ENCODE data around the gene FAM47E. TPM values are rescaled to one million over a fixed set of nuclear protein-coding genes. Genes with fewer than 3 reads are reported as not detected.
A peak's percentile ranks its signal among the peaks of the same experiment; 100 is the strongest.

FAM47E gene
- total and polyA plus RNA-seq, 2 of the 13 experiments (the other 11 are each of a cell fraction or from before 2014, with no cell fraction given) = 0.33 to 0.66 TPM

DNA sequence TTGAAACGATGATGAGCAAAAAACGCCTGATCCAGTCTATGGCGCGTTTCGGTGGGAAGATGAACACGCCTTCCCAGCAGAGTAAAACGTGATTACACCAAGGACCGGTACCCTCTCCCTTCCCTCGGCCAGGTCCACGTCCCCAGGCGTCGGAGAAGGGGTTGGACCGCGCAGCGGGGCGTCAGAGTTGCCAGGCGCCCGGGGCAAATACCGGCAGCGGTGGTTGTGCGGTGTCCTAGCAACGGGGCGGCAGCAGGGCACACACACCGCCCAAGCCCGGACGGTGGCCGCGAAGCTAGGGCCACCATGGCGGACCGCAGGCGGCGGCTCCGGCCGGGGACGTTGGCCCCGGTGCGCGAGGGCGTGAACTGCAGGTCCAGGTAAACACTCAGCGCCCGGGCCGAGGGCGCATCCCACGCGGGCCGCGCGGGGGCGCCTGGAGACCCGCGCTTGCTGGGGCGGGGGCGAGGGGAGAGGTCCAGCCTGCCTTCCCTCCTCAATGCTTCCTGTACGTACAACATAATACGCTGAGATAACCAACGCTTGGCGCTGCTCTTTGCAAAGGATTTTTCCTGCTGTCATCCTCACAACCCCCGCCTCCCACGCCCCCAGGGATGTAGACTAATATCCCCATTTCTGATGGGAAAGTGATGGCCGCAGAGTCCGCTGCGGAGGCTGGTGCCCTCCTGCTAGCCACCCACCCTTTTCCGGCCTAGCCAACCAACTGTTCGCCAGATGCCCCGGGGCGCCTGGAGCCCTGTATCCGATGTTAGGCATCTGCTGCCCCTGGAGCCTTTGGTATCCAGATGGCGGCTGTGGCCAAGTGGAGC is at the start of gene FAM47E (continued):
- TF ChIP-seq JARID2 (CRISPR knock-in tag; IDR thresholded peaks at IDR 0.05; ENCODE audit: insufficient replicate concordance) = no peak
- peak; percentile 88 for TF ChIP-seq ARNT2 (CRISPR knock-in tag; IDR thresholded peaks at IDR 0.05; ENCODE audit: low read depth)
- no peak for TF ChIP-seq ZNF557 (CRISPR knock-in tag; IDR thresholded peaks at IDR 0.05)
- TF ChIP-seq ZNF776 (CRISPR knock-in tag; IDR thresholded peaks at IDR 0.05) = peak; percentile 87
- TF ChIP-seq PTBP1 (IDR thresholded peaks at IDR 0.05; ENCODE audit: low read depth, low read length, poor library complexity, severe bottlenecking) = no peak
- no peak for TF ChIP-seq POLR2G (IDR thresholded peaks at IDR 0.05; ENCODE audit: low read depth, low read length)
- no peak for TF ChIP-seq HHEX (CRISPR knock-in tag; IDR thresholded peaks at IDR 0.05)
- TF ChIP-seq NFATC3 (CRISPR knock-in tag; IDR thresholded peaks at IDR 0.05) = no peak
- TF ChIP-seq MXI1 (IDR thresholded peaks at IDR 0.05; ENCODE audit: borderline replicate concordance, low read depth, low read length) = peak; percentile 91; the same call in 2 of the 3 replicates
- peak; percentile 34; the same call in 1 of the 2 replicates for TF ChIP-seq ZNF556 (CRISPR knock-in tag; IDR thresholded peaks at IDR 0.05; ENCODE audit: borderline replicate concordance)
- peak; percentile 64; the same call in 1 of the 2 replicates for TF ChIP-seq MYC (CRISPR knock-in tag; IDR thresholded peaks at IDR 0.05; ENCODE audit: borderline replicate concordance)
- TF ChIP-seq ETV6 (CRISPR knock-in tag; conservative IDR thresholded peaks at IDR 0.05) = 0 out of 2 replicates have a peak, but pooled peaks have one; percentile 34
- no peak for TF ChIP-seq CBX1 (IDR thresholded peaks at IDR 0.05; ENCODE audit: low read depth)
- TF ChIP-seq ZNF326 (CRISPR knock-in tag; IDR thresholded peaks at IDR 0.05; ENCODE audit: borderline replicate concordance) = no peak
- TF ChIP-seq RORA (CRISPR knock-in tag; IDR thresholded peaks at IDR 0.05) = no peak
- TF ChIP-seq ELF1 (CRISPR knock-in tag; IDR thresholded peaks at IDR 0.05) = peak; percentile 37; the same call in 1 of the 2 replicates
- TF ChIP-seq ZNF552 (CRISPR knock-in tag; IDR thresholded peaks at IDR 0.05; ENCODE audit: borderline replicate concordance) = no peak
- TF ChIP-seq MAFF (IDR thresholded peaks at IDR 0.05; ENCODE audit: low read depth, low read length) = no peak
- peak; percentile 81; the same call in 1 of the 2 replicates for TF ChIP-seq ZNF546 (CRISPR knock-in tag; conservative IDR thresholded peaks at IDR 0.05)
- TF ChIP-seq ADNP (CRISPR knock-in tag; IDR thresholded peaks at IDR 0.05) = no peak
- TF ChIP-seq SATB2 (CRISPR knock-in tag; IDR thresholded peaks at IDR 0.05) = 0 out of 2 replicates have a peak, but pooled peaks have one; percentile 34
- TF ChIP-seq ZNF770 (CRISPR knock-in tag; IDR thresholded peaks at IDR 0.05) = peak; percentile 23; the same call in 1 of the 2 replicates
- TF ChIP-seq, protein P1, sequence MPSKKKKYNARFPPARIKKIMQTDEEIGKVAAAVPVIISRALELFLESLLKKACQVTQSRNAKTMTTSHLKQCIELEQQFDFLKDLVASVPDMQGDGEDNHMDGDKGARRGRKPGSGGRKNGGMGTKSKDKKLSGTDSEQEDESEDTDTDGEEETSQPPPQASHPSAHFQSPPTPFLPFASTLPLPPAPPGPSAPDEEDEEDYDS (CRISPR knock-in tag; IDR thresholded peaks at IDR 0.05) = no peak
- TF ChIP-seq ZNF883 (CRISPR knock-in tag; IDR thresholded peaks at IDR 0.05; ENCODE audit: not compliant biosample characterization) = no peak
- TF ChIP-seq U2AF2 (IDR thresholded peaks at IDR 0.05; ENCODE audit: low read depth, low read length) = no peak
- TF ChIP-seq TEF (CRISPR knock-in tag; IDR thresholded peaks at IDR 0.05) = no peak
